Tibial nerve (tissue), 4 donors: ENCODE results near the gene IGSF6. TPM values are rescaled to one million over a fixed set of nuclear protein-coding genes. Genes with fewer than 3 reads are reported as not detected.
"Not testable (repeated sequence)": the region's sequence is repeated elsewhere in the genome, so short reads cannot be mapped to it uniquely, and the experiment has no call there.

ENCODE experiments used
- DNase-seq, 2 donors: peaks; one replicate each; pipeline ENCODE4 v3.0.0-alpha.2; 2019; ENCODE audit warnings: low spot score in 2 of 2
- H3K27ac ChIP-seq, 4 donors: fragments of 200-600 bp; sonication (generic) in 3 of 4; one replicate each; pipeline ENCODE4 v1.5.1; 2017 to 2019; ENCODE audit warnings: mild to moderate bottlenecking in 1 of 4
- H3K27me3 ChIP-seq, 2 donors: fragments of 200-600 bp; sonication (generic) in 1 of 2; one replicate each; pipeline versions ENCODE4 v1.5.1 to v1.6.0; 2017 to 2019
- H3K36me3 ChIP-seq, 3 donors: fragments of 200-600 bp; sonication (generic); one replicate each; pipeline ENCODE4 v1.5.1; 2018 to 2019
- H3K4me1 ChIP-seq, 4 donors: fragments of 200-600 bp; sonication (generic) in 3 of 4; one replicate each; pipeline ENCODE4 v1.5.1; 2017 to 2019
- H3K4me3 ChIP-seq, 4 donors: fragments of 200-600 bp; sonication (generic) in 3 of 4; one replicate each; pipeline ENCODE4 v1.5.1; 2017 to 2019; ENCODE audit warnings: mild to moderate bottlenecking in 1 of 4, moderate library complexity in 1 of 4
- H3K9me3 ChIP-seq, 4 donors: fragments of 200-600 bp; sonication (generic) in 3 of 4; one replicate each; pipeline ENCODE4 v1.5.1; 2017 to 2019
- EP300 ChIP-seq, 2 donors: sonication (generic); formaldehyde crosslinking; IDR thresholded peaks; one replicate each; pipeline ENCODE4 v1.6.1; 2017; ENCODE audit warnings: antibody characterized with exemption in 2 of 2, mild to moderate bottlenecking in 1 of 2
- POLR2A ChIP-seq, 2 donors: fragments of 450-650 bp; IDR thresholded peaks; one replicate each; pipeline ENCODE4 v1.6.1; 2017; ENCODE audit warnings: antibody characterized with exemption in 2 of 2, mild to moderate bottlenecking in 2 of 2, moderate library complexity in 2 of 2
- WGBS, 2 donors: methylation state at CpG; one replicate each; pipeline ENCODE4 v1.1.5; 2018; 5-methylcytosine and 5-hydroxymethylcytosine counted together
- total RNA-seq, 4 donors: library from RNA; depleted of rRNA; stranded (reverse); fragments of >200 nt; gene quantifications; one replicate each; pipeline ENCODE4 v1.1.0, GENCODE V29; 2016
- TF ChIP-seq, protein P1 (sequence below), 5 experiments: fragments of 200-600 bp in 3 of 5; fragments of 450-650 bp in 2 of 5; sonication (generic) in 3 of 5; IDR thresholded peaks; one replicate each; pipeline ENCODE4 v1.5.1; 2016 to 2019; ENCODE audit warnings: antibody characterized with exemption in 5 of 5, mild to moderate bottlenecking in 3 of 5, moderate library complexity in 2 of 5

IGSF6 gene
- total RNA-seq, 4 donors from 2014 or later: 0.60 to 3.3 (median 1.8) TPM

DNA sequence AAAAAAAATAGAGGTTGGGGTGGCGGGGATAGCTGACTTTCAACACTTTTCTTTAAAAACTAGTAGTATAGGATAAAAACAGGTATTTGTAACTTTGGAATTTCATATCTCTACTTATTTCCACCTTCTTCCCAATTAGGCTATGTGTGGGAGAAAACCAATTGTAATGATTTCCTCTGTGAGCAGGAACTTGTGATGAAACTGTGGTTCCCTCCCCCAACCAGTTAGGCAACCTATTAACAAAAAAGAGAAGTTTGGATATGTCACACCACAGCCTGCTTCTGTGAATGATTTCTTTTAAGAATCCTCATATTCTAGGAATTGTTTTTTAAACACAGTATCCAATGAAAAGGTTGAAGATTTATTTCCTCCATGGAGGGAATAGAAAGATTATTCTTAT lies 1.9 kb downstream of the IGSF6 start:
- Histone ChIP-seq H3K27me3 (no peaks in the 10 kb centered on the region), H3K36me3 (peaks cover 0 to 5% (median 0%) of the 10 kb centered on the region in 3 donors), H3K27ac (no peak overlapping the region), H3K4me3 (no peak overlapping the region), H3K9me3 (no peaks in the 10 kb centered on the region), H3K4me1 (peaks cover 0 to 47% (median 8%) of the 10 kb centered on the region in 4 donors)
- WGBS, 2 donors: 89 to 91% methylated on average over 1 of the region's 1 CpG
- TF ChIP-seq, protein P1, sequence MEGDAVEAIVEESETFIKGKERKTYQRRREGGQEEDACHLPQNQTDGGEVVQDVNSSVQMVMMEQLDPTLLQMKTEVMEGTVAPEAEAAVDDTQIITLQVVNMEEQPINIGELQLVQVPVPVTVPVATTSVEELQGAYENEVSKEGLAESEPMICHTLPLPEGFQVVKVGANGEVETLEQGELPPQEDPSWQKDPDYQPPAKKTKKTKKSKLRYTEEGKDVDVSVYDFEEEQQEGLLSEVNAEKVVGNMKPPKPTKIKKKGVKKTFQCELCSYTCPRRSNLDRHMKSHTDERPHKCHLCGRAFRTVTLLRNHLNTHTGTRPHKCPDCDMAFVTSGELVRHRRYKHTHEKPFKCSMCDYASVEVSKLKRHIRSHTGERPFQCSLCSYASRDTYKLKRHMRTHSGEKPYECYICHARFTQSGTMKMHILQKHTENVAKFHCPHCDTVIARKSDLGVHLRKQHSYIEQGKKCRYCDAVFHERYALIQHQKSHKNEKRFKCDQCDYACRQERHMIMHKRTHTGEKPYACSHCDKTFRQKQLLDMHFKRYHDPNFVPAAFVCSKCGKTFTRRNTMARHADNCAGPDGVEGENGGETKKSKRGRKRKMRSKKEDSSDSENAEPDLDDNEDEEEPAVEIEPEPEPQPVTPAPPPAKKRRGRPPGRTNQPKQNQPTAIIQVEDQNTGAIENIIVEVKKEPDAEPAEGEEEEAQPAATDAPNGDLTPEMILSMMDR (IDR thresholded peaks at IDR 0.05): no peak
- TF ChIP-seq POLR2A (IDR thresholded peaks at IDR 0.05) (no peak), EP300 (IDR thresholded peaks at IDR 0.05) (peak in 1 of 2 donors; percentile 78)
- peak in 1 of 2 donors; percentile 73 for DNase-seq

DNA sequence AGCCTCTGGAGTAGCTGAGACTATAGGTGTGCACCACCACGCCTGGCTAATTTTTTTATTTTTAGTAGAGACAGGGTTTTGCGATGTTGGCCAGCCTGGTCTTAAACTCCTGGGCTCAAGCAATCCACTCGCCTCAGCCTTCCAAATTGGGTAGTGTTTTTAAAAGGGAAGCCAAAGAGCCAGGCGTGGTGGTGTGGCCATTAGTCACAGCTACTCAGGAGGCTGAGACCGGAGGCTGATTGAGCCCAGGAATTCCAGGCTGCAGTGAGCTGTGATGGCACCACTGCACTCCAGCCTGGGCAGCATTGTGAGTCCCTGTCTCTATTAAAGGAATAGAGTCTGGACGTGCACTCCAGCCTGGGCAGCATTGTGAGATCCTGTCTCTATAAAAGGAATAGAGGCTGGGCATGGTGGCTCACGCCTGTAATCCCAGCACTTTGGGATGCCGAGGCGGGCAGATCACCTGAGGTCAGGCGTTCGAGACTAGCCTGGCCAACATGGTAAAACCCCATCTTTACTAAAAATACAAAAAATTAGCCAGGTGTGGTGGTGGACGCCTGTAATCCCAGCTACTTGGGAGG lies 2.5 kb downstream of the IGSF6 start:
- 87 to 93% methylated on average over 11 to 12 of the region's 12 CpGs for WGBS, 2 donors
- not testable (repeated sequence) for H3K4me3 ChIP-seq

DNA sequence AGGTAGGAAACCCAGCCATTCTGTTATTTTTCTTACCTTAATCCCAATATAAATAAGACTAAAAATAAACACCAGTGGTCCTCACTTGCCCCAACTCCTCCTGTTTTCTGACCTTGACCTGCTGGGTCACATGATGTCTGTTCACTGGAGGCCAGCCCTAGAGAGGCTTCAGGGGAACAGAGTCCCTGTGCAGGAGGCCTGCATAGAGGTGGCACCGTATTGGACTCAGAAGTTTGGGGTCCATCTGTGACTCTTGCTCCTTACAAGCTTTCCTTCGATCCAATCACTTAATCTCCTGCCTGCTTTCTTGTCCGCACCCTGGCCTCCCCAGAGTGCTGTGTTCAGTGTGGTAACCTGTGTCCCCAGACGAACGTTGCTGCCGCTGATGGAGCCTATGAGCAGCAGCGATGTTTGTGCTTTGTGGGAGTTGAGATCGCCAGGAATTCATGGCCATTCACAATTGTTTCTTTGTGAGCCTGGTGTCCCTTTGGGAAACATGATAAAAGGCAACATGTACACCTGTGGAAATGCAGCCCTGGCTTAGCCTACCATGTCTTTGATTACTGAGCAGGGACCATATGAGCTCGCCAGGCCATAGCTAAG lies 4.7 kb downstream of the IGSF6 start:
- Histone ChIP-seq H3K27ac (peak overlapping the region in 1 of 4 donors; percentile 60), H3K4me3 (no peak overlapping the region), H3K4me1 (peaks cover 0 to 45% (median 11%) of the 10 kb centered on the region in 4 donors), H3K36me3 (no peaks in the 10 kb centered on the region), H3K9me3 (no peaks in the 10 kb centered on the region), H3K27me3 (no peaks in the 10 kb centered on the region)
- no peak for DNase-seq
- WGBS, 2 donors: 55 to 66% methylated on average over 9 of the region's 9 CpGs
- TF ChIP-seq EP300 (IDR thresholded peaks at IDR 0.05): no peak
- TF ChIP-seq POLR2A (IDR thresholded peaks at IDR 0.05): no peak
- TF ChIP-seq, protein P1 (IDR thresholded peaks at IDR 0.05): no peak

More for the DNA sequence above, 2.5 kb downstream of the IGSF6 start:
- H3K4me1 ChIP-seq: peaks cover 0 to 51% (median 9%) of the 10 kb centered on the region in 4 donors
- H3K36me3 ChIP-seq, DNase-seq, H3K9me3 ChIP-seq, H3K27ac ChIP-seq, H3K27me3 ChIP-seq: not testable (repeated sequence)

DNA sequence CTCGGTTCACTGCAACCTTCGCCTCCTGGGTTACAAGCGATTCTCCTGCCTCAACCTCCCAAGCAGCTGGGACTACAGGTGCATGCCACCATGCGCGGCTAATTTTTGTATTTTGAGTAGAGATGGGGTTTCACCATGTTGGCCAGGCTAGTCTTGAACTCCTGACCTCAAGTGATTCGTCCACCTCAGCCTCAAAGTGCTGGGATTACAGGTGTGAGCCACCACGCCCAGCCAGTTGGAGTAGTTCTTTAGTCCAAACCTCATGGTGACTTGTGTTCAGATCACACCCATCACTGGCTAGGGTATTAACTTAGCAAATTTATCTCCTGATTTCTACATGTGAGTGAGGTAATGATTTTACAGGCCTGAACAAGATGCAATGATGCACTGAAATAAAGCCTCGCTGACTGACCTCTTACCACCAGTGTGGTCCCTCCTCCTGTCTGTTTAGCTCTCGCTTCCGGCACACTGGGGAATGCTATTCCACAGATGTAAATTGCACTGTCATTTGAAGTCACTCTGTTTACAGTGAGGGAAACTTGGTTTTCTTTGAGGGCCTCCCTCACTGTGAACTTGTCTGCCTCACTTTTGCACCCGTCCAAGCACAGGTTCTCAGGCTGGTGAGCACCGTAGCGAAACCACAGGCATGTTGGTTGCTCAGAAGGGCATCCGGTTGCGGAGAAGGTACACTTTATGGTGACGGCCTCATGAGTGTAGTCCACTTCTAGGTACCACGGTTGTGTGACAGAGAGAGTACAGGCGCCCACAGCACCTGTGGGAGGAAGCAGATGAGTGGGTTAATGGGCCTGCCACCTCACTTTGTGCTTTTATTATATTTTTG lies 5.5 kb downstream of the IGSF6 start:
- no peaks in the 10 kb centered on the region for H3K27me3 ChIP-seq
- peak overlapping the region in 3 of 4 donors; percentile 36 to 60 (median 60) for H3K27ac ChIP-seq
- TF ChIP-seq, protein P1 (IDR thresholded peaks at IDR 0.05): no peak
- TF ChIP-seq POLR2A (IDR thresholded peaks at IDR 0.05): no peak
- TF ChIP-seq EP300 (IDR thresholded peaks at IDR 0.05): no peak
- 90 to 93% methylated on average over 18 of the region's 18 CpGs for WGBS, 2 donors
- no peaks in the 10 kb centered on the region for H3K9me3 ChIP-seq
- no peak overlapping the region for H3K4me3 ChIP-seq
- DNase-seq: no peak
- H3K4me1 ChIP-seq: peaks cover 0 to 49% (median 11%) of the 10 kb centered on the region in 4 donors
- no peaks in the 10 kb centered on the region for H3K36me3 ChIP-seq

DNA sequence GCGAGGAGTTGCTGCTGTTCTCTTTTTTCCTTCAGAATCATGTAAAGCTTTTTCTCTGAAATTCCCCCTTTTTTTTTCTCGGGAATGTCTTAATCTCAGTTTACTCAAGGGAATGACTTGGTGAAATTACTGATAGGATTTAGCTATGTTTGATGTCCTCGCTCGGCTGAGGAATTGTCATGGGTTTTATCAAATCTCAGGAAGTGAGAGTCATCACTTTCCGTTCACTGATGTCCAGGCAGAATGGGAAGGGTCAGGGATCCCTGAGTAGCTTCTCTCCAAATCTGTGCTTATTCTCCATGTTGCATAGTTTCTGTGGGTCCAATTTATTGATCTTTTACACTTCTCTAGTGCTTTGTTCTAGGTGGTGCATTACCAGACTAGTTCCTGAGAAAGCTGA lies 6.3 kb downstream of the IGSF6 start:
- Histone ChIP-seq H3K27me3 (no peaks in the 10 kb centered on the region), H3K9me3 (no peaks in the 10 kb centered on the region), H3K27ac (peak overlapping the region in 3 of 4 donors; percentile 36 to 60 (median 60)), H3K4me3 (peak overlapping the region in 1 of 4 donors; percentile 25), H3K36me3 (no peaks in the 10 kb centered on the region), H3K4me1 (peaks cover 0 to 53% (median 11%) of the 10 kb centered on the region in 4 donors)
- no peak for DNase-seq
- TF ChIP-seq EP300 (IDR thresholded peaks at IDR 0.05) (no peak), POLR2A (IDR thresholded peaks at IDR 0.05) (no peak)
- TF ChIP-seq, protein P1 (IDR thresholded peaks at IDR 0.05): no peak
- WGBS, 2 donors: 63 to 65% methylated on average over 5 of the region's 5 CpGs
